ENCODE data around the gene NISCH.
A peak's percentile ranks its signal among the peaks of the same experiment; 100 is the strongest.

Gene NISCH

DNA sequence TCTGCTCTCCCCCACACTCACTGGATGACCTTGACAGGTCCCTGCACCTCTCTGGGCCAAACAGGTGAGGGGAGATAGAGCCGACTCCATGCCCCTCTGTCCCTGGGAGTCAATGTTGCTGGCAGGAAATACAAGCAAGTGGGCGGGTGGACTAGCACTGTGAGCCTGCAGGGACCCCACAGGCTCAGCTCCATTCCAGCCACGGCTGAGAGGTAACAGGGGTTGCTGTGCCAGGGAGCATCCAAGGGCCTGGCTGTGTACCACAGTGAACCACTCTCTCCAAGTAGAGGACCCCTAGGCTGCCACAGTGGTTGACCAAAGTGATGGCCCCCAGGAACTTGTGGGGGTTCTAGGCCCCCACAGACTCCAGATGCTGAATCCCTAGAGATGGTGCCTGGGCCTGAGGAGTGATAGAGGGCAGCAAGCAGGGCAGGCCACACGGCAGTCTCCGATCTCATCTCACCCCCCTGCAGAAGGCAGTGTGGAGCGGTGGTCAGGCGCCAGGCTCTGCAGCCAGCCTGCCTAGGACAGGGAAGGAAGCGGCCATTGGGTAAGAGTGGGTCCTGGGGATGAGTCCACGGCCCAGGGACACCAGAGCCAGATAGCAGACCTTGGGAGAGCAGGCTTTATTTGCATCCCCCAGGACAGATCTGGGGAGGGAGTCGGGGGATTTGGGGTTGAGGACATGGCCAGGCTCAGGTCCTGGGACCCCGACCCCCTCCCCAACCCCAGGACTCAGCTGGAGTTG is 4.7 kb upstream of the NISCH start:
- H4K8ac ChIP-seq (ENCODE audit: low read depth, low read length), result no peak overlapping the region

DNA sequence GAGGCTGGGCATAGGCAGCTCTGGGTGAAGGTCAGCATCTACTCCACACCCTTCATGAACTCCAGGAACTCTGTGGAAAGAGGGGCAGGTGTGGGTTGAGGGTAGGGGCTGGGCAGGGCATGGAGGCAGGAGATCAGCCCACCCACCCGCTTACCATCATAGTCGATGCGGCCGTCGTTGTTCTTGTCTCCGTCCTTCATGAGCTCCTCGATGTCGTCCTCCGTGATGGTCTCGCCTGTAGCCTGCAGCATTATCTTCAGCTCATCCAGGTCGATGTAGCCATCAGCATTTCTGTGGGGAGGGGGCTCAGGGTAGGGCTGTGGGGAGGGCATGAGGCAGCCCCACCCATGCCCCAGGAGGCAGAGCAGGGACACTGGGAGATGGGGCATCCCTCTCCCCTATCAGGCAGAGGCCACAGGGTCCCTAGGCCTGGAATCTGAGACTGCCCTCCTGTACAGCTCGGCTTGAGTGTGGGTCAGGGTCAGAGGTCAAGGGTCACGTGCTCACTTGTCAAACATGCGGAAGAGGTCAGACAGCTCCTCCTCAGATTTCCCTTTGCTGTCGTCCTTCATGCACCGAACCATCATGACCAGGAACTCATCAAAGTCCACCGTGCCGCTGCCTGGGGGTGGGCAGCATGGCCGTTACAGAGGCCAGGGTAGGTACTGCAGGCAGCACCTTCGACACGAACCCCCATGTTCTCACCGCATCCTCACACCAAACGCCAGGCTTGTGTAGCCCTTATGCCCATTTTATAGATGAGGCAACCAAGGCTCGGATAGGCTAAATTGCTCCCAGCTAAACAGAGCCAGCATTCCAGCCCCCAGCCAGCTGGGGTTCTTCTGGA is 3.9 kb upstream of the NISCH start:
- peak in 1 of 2 donors; percentile 17 for DNase-seq
- H3K27ac ChIP-seq (ENCODE audit: low read depth, low read length), result no peak overlapping the region
- peaks cover 10% of the 10 kb centered on the region for H3K79me2 ChIP-seq (ENCODE audit: control insufficient read depth, insufficient read depth, low read length, poor library complexity)
- H3K27me3 ChIP-seq (ENCODE audit: insufficient read depth, low read length), result no peaks in the 10 kb centered on the region
- no peak overlapping the region for H2AK5ac ChIP-seq (ENCODE audit: low read length)
- no peaks in the 10 kb centered on the region for H3K9me3 ChIP-seq (ENCODE audit: insufficient read depth, low read depth, low read length)
- no peak overlapping the region for H4K91ac ChIP-seq (ENCODE audit: low read depth, low read length)
- no CpG with 5 or more reads among the region's 24 CpGs for WGBS (ENCODE audit: extremely low coverage, insufficient coverage, insufficient read length)
- no peak overlapping the region for H3K4me2 ChIP-seq (ENCODE audit: low read length)
- H4K8ac ChIP-seq (ENCODE audit: low read depth, low read length), result no peak overlapping the region
- H3K23ac ChIP-seq (ENCODE audit: low read length), result no peak overlapping the region
- H4K12ac ChIP-seq (ENCODE audit: low read depth, low read length), result no peak overlapping the region
- H3K36me3 ChIP-seq (ENCODE audit: control insufficient read depth in 1 of 2, insufficient read depth in 2 of 2, low read length in 2 of 2), result no peaks in the 10 kb centered on the region
- peaks cover 30 to 36% of the 10 kb centered on the region in 2 experiments for H3K4me1 ChIP-seq (ENCODE audit: control insufficient read depth in 1 of 2, insufficient read depth in 2 of 2, low read length in 2 of 2)
- H2BK5ac ChIP-seq (ENCODE audit: low read depth, low read length, poor library complexity), result no peak overlapping the region
- no peak overlapping the region for H2BK120ac ChIP-seq (ENCODE audit: insufficient read depth, low read length, poor library complexity)
- no peak overlapping the region for H3K14ac ChIP-seq (ENCODE audit: low read length)
- H3K18ac ChIP-seq (ENCODE audit: low read length), result no peak overlapping the region
- no peak overlapping the region for H3K4ac ChIP-seq (ENCODE audit: low read depth, low read length)
- peaks cover 9% of the 10 kb centered on the region for H3K79me1 ChIP-seq (ENCODE audit: low read length)
- no peak overlapping the region for H2BK12ac ChIP-seq (ENCODE audit: low read length)
- H3K4me3 ChIP-seq (ENCODE audit: low read depth, low read length), result no peak overlapping the region
- H2AFZ ChIP-seq (ENCODE audit: insufficient read depth, low read length, poor library complexity), result no peak overlapping the region
- H3K9ac ChIP-seq (ENCODE audit: low read length), result no peak overlapping the region

More for the DNA sequence above, 4.7 kb upstream of the NISCH start:
- Histone ChIP-seq H3K18ac (ENCODE audit: low read length) (no peak overlapping the region), H2BK120ac (ENCODE audit: insufficient read depth, low read length, poor library complexity) (no peak overlapping the region), H3K23ac (ENCODE audit: low read length) (no peak overlapping the region), H2AFZ (ENCODE audit: insufficient read depth, low read length, poor library complexity) (no peak overlapping the region), H2AK5ac (ENCODE audit: low read length) (peak overlapping the region; percentile 25), H2BK5ac (ENCODE audit: low read depth, low read length, poor library complexity) (no peak overlapping the region), H3K14ac (ENCODE audit: low read length) (no peak overlapping the region), H3K27ac (ENCODE audit: low read depth, low read length) (no peak overlapping the region), H3K79me1 (ENCODE audit: low read length) (peaks cover 8% of the 10 kb centered on the region), H3K9me3 (ENCODE audit: insufficient read depth, low read depth, low read length) (no peaks in the 10 kb centered on the region), H3K4me1 (ENCODE audit: control insufficient read depth in 1 of 2, insufficient read depth in 2 of 2, low read length in 2 of 2) (peaks cover 28 to 34% of the 10 kb centered on the region in 2 experiments), H3K79me2 (ENCODE audit: control insufficient read depth, insufficient read depth, low read length, poor library complexity) (peaks cover 5% of the 10 kb centered on the region), H3K36me3 (ENCODE audit: control insufficient read depth in 1 of 2, insufficient read depth in 2 of 2, low read length in 2 of 2) (no peaks in the 10 kb centered on the region), H4K91ac (ENCODE audit: low read depth, low read length) (no peak overlapping the region), H4K12ac (ENCODE audit: low read depth, low read length) (no peak overlapping the region), H3K4me2 (ENCODE audit: low read length) (no peak overlapping the region), H2BK12ac (ENCODE audit: low read length) (peak overlapping the region; percentile 10), H3K4me3 (ENCODE audit: low read depth, low read length) (no peak overlapping the region), H3K27me3 (ENCODE audit: insufficient read depth, low read length) (no peaks in the 10 kb centered on the region), H3K9ac (ENCODE audit: low read length) (no peak overlapping the region), H3K4ac (ENCODE audit: low read depth, low read length) (no peak overlapping the region)
- no peak for DNase-seq
- no CpG with 5 or more reads among the region's 11 CpGs for WGBS (ENCODE audit: extremely low coverage, insufficient coverage, insufficient read length)

DNA sequence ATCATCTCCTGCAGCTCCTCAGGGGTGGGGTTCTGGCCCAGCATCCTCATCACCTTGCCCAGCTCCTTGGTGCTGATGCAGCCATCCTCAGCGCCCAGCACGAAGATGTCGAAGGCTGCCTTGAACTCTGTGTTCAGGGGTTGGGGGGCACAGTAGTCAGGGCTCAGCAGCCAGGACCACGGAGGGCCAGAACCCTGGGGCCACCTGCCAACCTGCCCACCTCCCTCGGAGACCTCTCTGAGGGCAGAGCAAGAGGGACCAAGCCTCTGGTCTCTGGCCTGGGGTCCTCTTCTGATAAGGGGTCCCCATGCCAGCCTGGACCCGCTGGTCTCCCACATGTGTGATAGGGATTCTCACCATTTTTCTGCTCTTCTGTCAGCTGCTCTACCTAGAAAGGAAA is 3.3 kb upstream of the NISCH start:
- DNase-seq, result no peak
- no peak overlapping the region for H3K4ac ChIP-seq (ENCODE audit: low read depth, low read length)
- H4K12ac ChIP-seq (ENCODE audit: low read depth, low read length), result no peak overlapping the region
- H3K4me2 ChIP-seq (ENCODE audit: low read length), result no peak overlapping the region
- H3K23ac ChIP-seq (ENCODE audit: low read length), result no peak overlapping the region
- H3K4me3 ChIP-seq (ENCODE audit: low read depth, low read length), result no peak overlapping the region
- H3K14ac ChIP-seq (ENCODE audit: low read length), result no peak overlapping the region
- H3K9me3 ChIP-seq (ENCODE audit: insufficient read depth, low read depth, low read length), result no peaks in the 10 kb centered on the region
- H2BK12ac ChIP-seq (ENCODE audit: low read length), result no peak overlapping the region
- peaks cover 35 to 41% of the 10 kb centered on the region in 2 experiments for H3K4me1 ChIP-seq (ENCODE audit: control insufficient read depth in 1 of 2, insufficient read depth in 2 of 2, low read length in 2 of 2)
- no peak overlapping the region for H4K91ac ChIP-seq (ENCODE audit: low read depth, low read length)
- H2AFZ ChIP-seq (ENCODE audit: insufficient read depth, low read length, poor library complexity), result no peak overlapping the region
- no peaks in the 10 kb centered on the region for H3K27me3 ChIP-seq (ENCODE audit: insufficient read depth, low read length)
- peaks cover 12% of the 10 kb centered on the region for H3K79me2 ChIP-seq (ENCODE audit: control insufficient read depth, insufficient read depth, low read length, poor library complexity)
- H3K27ac ChIP-seq (ENCODE audit: low read depth, low read length), result no peak overlapping the region
- no CpG with 5 or more reads among the region's 6 CpGs for WGBS (ENCODE audit: extremely low coverage, insufficient coverage, insufficient read length)
- no peak overlapping the region for H3K9ac ChIP-seq (ENCODE audit: low read length)
- H2BK5ac ChIP-seq (ENCODE audit: low read depth, low read length, poor library complexity), result no peak overlapping the region
- no peak overlapping the region for H3K18ac ChIP-seq (ENCODE audit: low read length)
- peaks cover 9% of the 10 kb centered on the region for H3K79me1 ChIP-seq (ENCODE audit: low read length)
- no peak overlapping the region for H2AK5ac ChIP-seq (ENCODE audit: low read length)
- H3K36me3 ChIP-seq (ENCODE audit: control insufficient read depth in 1 of 2, insufficient read depth in 2 of 2, low read length in 2 of 2), result no peaks in the 10 kb centered on the region
- no peak overlapping the region for H2BK120ac ChIP-seq (ENCODE audit: insufficient read depth, low read length, poor library complexity)
- no peak overlapping the region for H4K8ac ChIP-seq (ENCODE audit: low read depth, low read length)

DNA sequence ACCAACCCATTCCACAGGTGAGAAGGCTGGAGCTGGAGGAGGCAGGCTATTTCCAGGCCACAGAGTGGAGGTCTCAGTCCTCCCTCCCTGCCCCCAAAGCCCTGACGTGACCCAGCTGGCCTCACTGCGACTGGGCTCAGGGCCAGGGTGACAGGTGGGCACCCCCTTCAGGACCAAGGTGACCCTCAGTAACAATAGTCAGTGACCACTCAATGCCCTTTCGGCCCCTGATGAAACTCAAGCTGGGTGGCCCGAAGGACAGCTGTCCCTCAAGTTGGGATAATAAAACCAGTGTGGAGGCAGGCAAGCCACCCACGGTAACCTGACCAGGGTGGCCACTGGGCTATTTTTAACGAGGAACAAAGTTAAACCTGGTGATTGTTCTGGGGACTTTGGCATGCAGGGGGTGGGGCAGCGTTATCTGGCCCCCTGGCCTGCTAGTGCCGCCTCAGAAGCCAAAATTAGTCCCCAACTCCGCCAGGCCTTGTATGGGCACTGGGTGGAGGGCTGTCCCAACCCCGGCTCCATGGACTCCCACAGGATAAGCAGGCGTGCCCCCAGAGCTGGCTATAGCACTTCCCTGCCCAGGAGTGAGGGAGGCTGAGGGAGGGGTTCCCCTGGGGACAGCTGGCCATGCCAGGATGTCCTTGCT is 2.7 kb upstream of the NISCH start:
- no peak overlapping the region for H3K14ac ChIP-seq (ENCODE audit: low read length)
- H3K27me3 ChIP-seq (ENCODE audit: insufficient read depth, low read length), result no peaks in the 10 kb centered on the region
- H3K4me1 ChIP-seq (ENCODE audit: control insufficient read depth in 1 of 2, insufficient read depth in 2 of 2, low read length in 2 of 2), result peaks cover 38 to 44% of the 10 kb centered on the region in 2 experiments
- no peak overlapping the region for H3K27ac ChIP-seq (ENCODE audit: low read depth, low read length)
- no peak overlapping the region for H2AFZ ChIP-seq (ENCODE audit: insufficient read depth, low read length, poor library complexity)
- H2BK120ac ChIP-seq (ENCODE audit: insufficient read depth, low read length, poor library complexity), result no peak overlapping the region
- no peak overlapping the region for H3K18ac ChIP-seq (ENCODE audit: low read length)
- H4K12ac ChIP-seq (ENCODE audit: low read depth, low read length), result no peak overlapping the region
- no peak overlapping the region for H2BK12ac ChIP-seq (ENCODE audit: low read length)
- no peak overlapping the region for H2AK5ac ChIP-seq (ENCODE audit: low read length)
- H3K23ac ChIP-seq (ENCODE audit: low read length), result no peak overlapping the region
- H4K8ac ChIP-seq (ENCODE audit: low read depth, low read length), result no peak overlapping the region
- no peak overlapping the region for H2BK5ac ChIP-seq (ENCODE audit: low read depth, low read length, poor library complexity)
- H3K4me3 ChIP-seq (ENCODE audit: low read depth, low read length), result no peak overlapping the region
- no peak overlapping the region for H4K91ac ChIP-seq (ENCODE audit: low read depth, low read length)
- no peaks in the 10 kb centered on the region for H3K9me3 ChIP-seq (ENCODE audit: insufficient read depth, low read depth, low read length)
- peaks cover 3 to 4% of the 10 kb centered on the region in 2 experiments for H3K36me3 ChIP-seq (ENCODE audit: control insufficient read depth in 1 of 2, insufficient read depth in 2 of 2, low read length in 2 of 2)
- no peak overlapping the region for H3K4me2 ChIP-seq (ENCODE audit: low read length)
- H3K79me2 ChIP-seq (ENCODE audit: control insufficient read depth, insufficient read depth, low read length, poor library complexity), result peaks cover 12% of the 10 kb centered on the region
- no CpG with 5 or more reads among the region's 11 CpGs for WGBS (ENCODE audit: extremely low coverage, insufficient coverage, insufficient read length)
- no peak overlapping the region for H3K9ac ChIP-seq (ENCODE audit: low read length)
- H3K79me1 ChIP-seq (ENCODE audit: low read length), result peaks cover 9% of the 10 kb centered on the region
- no peak for DNase-seq
- H3K4ac ChIP-seq (ENCODE audit: low read depth, low read length), result no peak overlapping the region
